ENCODE results near the gene MGAT1. TPM values are rescaled to one million over a fixed set of nuclear protein-coding genes. Genes with fewer than 3 reads are reported as not detected.

The MGAT1 gene
- total and polyA plus RNA-seq, 10 donors = 61.2 to 270 (median 224) TPM

GRCh38 chr5:180844432-180844831 is 41.8 kb upstream of the MGAT1 start:
- no peak overlapping the region for H3K27ac ChIP-seq
- no peak for DNase-seq
- WGBS, 5 donors = 84 to 97% (median 91%) methylated on average over 3 of the region's 3 CpGs

DNA sequence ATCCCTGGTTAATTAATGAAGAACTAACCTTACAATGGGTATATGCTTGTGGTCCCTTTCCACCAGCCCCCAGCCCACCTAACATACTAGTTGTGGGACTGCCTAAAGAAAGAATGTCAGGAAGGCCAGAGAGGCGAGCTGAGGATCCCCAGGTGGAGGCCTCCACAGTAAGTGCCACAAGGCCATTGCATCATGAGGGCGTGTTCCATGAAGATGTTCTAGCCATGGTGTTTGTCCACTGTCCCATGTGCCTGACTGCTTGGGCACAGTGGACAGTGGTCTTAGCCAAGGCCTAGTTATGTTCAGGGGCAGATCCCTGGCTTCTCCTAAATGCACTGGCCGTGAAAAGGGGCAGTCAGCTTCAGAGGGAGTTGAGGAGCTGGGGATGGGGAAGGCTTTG is 37.3 kb upstream of the MGAT1 start:
- WGBS, 5 donors = 90 to 95% (median 93%) methylated on average over 3 of the region's 3 CpGs
- H3K27me3 ChIP-seq (replicated peaks in 1 of 7) = no peaks in the 10 kb centered on the region
- H3K9me3 ChIP-seq = peaks cover 0 to 5% (median 0%) of the 10 kb centered on the region in 8 donors
- peaks cover 3 to 36% (median 28%) of the 10 kb centered on the region in 6 donors for H3K36me3 ChIP-seq
- DNase-seq = no peak
- no peak overlapping the region for H3K27ac ChIP-seq
- intact Hi-C loops (cut with DNase I; ENCODE audit: low total_unique reads) = no loop called here
- H3K4me3 ChIP-seq = no peak overlapping the region
- peaks cover 0 to 14% (median 0%) of the 10 kb centered on the region in 6 donors for H3K4me1 ChIP-seq
- TF ChIP-seq POLR2AphosphoS5 (IDR thresholded peaks at IDR 0.05) (peak in 1 of 3 donors; percentile 24), POLR2A (IDR thresholded peaks at IDR 0.05) (no peak)
- TF ChIP-seq, protein P1, sequence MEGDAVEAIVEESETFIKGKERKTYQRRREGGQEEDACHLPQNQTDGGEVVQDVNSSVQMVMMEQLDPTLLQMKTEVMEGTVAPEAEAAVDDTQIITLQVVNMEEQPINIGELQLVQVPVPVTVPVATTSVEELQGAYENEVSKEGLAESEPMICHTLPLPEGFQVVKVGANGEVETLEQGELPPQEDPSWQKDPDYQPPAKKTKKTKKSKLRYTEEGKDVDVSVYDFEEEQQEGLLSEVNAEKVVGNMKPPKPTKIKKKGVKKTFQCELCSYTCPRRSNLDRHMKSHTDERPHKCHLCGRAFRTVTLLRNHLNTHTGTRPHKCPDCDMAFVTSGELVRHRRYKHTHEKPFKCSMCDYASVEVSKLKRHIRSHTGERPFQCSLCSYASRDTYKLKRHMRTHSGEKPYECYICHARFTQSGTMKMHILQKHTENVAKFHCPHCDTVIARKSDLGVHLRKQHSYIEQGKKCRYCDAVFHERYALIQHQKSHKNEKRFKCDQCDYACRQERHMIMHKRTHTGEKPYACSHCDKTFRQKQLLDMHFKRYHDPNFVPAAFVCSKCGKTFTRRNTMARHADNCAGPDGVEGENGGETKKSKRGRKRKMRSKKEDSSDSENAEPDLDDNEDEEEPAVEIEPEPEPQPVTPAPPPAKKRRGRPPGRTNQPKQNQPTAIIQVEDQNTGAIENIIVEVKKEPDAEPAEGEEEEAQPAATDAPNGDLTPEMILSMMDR (IDR thresholded peaks at IDR 0.05 in 8 of 11, conservative IDR thresholded peaks at IDR 0.05 in 3 of 11) = no peak

More at GRCh38 chr5:180844432-180844831, 41.8 kb upstream of the MGAT1 start:
- no peaks in the 10 kb centered on the region for H3K4me1 ChIP-seq
- peaks cover 2 to 40% (median 8%) of the 10 kb centered on the region in 6 donors for H3K36me3 ChIP-seq
- H3K27me3 ChIP-seq (replicated peaks in 1 of 7) = no peaks in the 10 kb centered on the region
- intact Hi-C loops (cut with DNase I; ENCODE audit: low total_unique reads) = no loop called here
- TF ChIP-seq, protein P1 (IDR thresholded peaks at IDR 0.05 in 8 of 11, conservative IDR thresholded peaks at IDR 0.05 in 3 of 11) = no peak
- TF ChIP-seq POLR2AphosphoS5 (IDR thresholded peaks at IDR 0.05) (no peak), POLR2A (IDR thresholded peaks at IDR 0.05) (no peak)
- H3K9me3 ChIP-seq = peaks cover 0 to 30% (median 10%) of the 10 kb centered on the region in 8 donors
- H3K4me3 ChIP-seq = no peak overlapping the region

DNA sequence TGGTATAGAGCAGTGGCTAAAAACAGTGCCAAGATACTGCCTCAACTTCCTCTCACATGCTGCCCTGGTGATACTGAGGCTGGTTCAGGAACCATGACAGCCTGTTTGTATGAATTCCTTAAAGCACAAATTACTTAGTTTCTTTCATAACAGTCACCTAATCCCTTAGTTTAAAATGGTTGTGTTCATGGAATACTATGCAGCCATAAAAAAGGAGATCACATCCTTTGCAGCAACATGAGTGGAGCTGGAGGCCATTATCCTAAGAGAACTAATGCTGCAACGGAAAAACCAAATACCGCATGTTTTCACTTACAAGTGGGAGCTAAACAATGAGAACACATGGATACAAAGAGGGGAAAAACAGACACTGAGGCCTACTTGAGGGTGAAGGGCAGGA is 36.6 kb upstream of the MGAT1 start:
- TF ChIP-seq, protein P1 (IDR thresholded peaks at IDR 0.05 in 8 of 11, conservative IDR thresholded peaks at IDR 0.05 in 3 of 11) = no peak
- TF ChIP-seq POLR2AphosphoS5 (IDR thresholded peaks at IDR 0.05) (no peak), POLR2A (IDR thresholded peaks at IDR 0.05) (no peak)
- H3K27ac ChIP-seq = no peak overlapping the region
- no peak for DNase-seq
- no peaks in the 10 kb centered on the region for H3K27me3 ChIP-seq (replicated peaks in 1 of 7)
- H3K36me3 ChIP-seq = peaks cover 3 to 43% (median 30%) of the 10 kb centered on the region in 6 donors
- 96 to 100% (median 99%) methylated on average over 2 of the region's 2 CpGs for WGBS, 5 donors
- H3K4me1 ChIP-seq = peaks cover 0 to 21% (median 2%) of the 10 kb centered on the region in 6 donors
- intact Hi-C loops (cut with DNase I; ENCODE audit: low total_unique reads) = no loop called here
- H3K4me3 ChIP-seq = no peak overlapping the region
- H3K9me3 ChIP-seq = peaks cover 0 to 5% (median 0%) of the 10 kb centered on the region in 8 donors

DNA sequence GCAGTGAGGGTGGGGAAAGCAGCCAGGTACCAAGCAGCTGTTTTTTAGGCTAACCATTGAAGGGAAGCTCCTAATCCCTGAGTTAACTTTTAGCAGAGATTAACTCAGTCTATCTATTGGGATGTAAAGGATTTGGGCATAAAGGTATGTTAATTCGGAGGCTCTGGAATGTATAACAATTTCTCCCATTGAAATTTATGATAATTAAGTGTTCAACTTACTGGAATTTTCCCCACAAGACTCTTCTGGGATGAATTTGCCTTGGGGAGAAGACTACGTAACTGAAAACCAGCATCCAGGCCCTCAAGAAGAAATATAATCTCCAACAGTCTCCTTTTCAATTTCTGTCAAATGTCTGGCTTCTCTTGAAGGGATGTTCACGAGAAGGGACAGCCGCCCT is 34.9 kb upstream of the MGAT1 start:
- Histone ChIP-seq H3K4me3 (no peak overlapping the region), H3K27me3 (replicated peaks in 1 of 7) (no peaks in the 10 kb centered on the region), H3K4me1 (peaks cover 7 to 38% (median 19%) of the 10 kb centered on the region in 6 donors), H3K9me3 (peaks cover 0 to 5% (median 0%) of the 10 kb centered on the region in 8 donors), H3K36me3 (peaks cover 3 to 48% (median 30%) of the 10 kb centered on the region in 6 donors), H3K27ac (no peak overlapping the region)
- intact Hi-C loops (cut with DNase I; ENCODE audit: low total_unique reads) = no loop called here
- 96 to 100% (median 98%) methylated on average over 4 of the region's 4 CpGs for WGBS, 5 donors
- TF ChIP-seq, protein P1 (IDR thresholded peaks at IDR 0.05 in 8 of 11, conservative IDR thresholded peaks at IDR 0.05 in 3 of 11) = no peak
- no peak for TF ChIP-seq POLR2A (IDR thresholded peaks at IDR 0.05)
- TF ChIP-seq POLR2AphosphoS5 (IDR thresholded peaks at IDR 0.05) = no peak
- DNase-seq = no peak

Measured in spleen (tissue), 11 donors.